ENCODE data around the gene OR10V1.
"Not testable (repeated sequence)": the region's sequence is repeated elsewhere in the genome, so short reads cannot be mapped to it uniquely, and the experiment has no call there.

Gene OR10V1

DNA sequence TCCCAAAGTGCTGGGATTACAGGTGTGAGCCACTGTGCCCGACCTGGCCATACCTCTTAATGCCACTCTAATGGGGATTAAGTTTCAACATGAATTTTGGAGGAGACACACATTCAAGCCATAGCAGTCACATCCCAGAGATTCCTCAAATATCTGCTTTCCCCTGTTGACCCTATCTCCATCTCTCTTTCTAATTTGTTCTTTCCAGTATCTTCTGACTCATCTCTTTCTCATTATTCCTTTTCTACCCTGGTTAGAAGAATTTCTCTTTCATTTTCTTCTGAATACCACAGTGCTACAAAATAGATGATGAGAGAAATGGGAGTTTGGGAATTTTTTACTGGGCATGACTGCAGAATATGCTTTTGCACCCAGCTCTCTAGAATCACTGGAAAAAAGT lies 5.1 kb downstream of the OR10V1 start:
- no peak for DNase-seq

GRCh38 chr11:59707371-59707770 lies 6.3 kb downstream of the OR10V1 start:
- no peak for DNase-seq

GRCh38 chr11:59706518-59707285 lies 6.9 kb downstream of the OR10V1 start:
- no peak for DNase-seq

- no peak for DNase-seq
Measured at GRCh38 chr11:59705294-59705693, 8.4 kb downstream of the OR10V1 start.

DNA sequence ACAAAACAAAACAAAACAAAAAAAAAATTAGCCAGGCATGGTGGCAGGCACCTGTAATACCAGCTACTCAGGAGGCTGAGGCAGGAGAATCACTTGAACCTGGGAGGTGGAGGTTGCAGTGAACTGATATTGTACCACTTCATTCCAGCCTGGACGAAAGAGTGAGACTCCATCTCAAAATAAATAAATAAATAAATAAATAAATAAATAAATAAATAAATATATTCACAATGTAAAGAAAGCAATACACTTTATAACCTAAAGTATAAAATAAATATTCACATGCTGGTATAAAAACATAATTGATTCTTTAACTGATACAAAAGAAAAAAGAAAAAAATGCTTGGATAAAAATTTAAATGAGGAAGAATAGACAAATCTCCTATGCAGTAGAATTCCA lies 10.1 kb downstream of the OR10V1 start:
- DNase-seq = not testable (repeated sequence)

DNA sequence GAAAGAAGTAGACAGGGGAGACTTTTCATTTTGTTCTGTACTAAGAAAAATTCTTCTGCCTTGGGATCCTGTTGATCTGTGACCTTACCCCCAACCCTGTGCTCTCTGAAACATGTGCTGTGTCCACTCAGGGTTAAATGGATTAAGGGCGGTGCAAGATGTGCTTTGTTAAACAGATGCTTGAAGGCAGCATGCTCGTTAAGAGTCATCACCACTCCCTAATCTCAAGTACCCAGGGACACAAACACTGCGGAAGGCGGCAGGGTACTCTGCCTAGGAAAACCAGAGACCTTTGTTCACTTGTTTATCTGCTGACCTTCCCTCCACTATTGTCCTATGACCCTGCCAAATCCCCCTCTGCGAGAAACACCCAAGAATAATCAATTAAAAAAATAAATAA lies 13.5 kb downstream of the OR10V1 start:
- DNase-seq = not testable (repeated sequence)

- DNase-seq = no peak
Measured at GRCh38 chr11:59698506-59698905, 15.1 kb downstream of the OR10V1 start.

- no peak for DNase-seq
Measured at GRCh38 chr11:59692915-59693314, 20.7 kb downstream of the OR10V1 start.

DNA sequence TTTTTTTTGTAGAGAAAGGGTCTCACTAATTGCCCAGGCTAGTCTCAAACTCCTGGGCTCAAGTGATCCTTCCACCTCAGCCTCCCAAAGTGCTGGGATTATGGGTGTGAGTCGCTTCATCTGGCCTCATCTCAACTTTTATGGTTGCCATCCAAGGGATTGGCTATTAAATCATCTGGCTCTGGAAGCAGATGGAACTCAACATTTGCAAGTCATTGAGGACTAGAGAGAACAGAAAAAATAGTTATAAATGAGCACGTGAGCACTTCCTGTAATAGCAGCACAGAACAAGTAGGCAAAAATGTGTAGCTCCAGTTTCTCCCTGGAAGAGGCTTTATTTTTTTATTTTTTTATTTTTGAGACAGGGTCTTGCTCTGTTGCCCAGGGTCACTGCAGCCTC lies 22.5 kb downstream of the OR10V1 start:
- DNase-seq = no peak

GRCh38 chr11:59689015-59689414 lies 24.6 kb downstream of the OR10V1 start:
- no peak for DNase-seq

- DNase-seq = not testable (repeated sequence)
Measured at GRCh38 chr11:59681260-59681725, 32.4 kb downstream of the OR10V1 start.

DNA sequence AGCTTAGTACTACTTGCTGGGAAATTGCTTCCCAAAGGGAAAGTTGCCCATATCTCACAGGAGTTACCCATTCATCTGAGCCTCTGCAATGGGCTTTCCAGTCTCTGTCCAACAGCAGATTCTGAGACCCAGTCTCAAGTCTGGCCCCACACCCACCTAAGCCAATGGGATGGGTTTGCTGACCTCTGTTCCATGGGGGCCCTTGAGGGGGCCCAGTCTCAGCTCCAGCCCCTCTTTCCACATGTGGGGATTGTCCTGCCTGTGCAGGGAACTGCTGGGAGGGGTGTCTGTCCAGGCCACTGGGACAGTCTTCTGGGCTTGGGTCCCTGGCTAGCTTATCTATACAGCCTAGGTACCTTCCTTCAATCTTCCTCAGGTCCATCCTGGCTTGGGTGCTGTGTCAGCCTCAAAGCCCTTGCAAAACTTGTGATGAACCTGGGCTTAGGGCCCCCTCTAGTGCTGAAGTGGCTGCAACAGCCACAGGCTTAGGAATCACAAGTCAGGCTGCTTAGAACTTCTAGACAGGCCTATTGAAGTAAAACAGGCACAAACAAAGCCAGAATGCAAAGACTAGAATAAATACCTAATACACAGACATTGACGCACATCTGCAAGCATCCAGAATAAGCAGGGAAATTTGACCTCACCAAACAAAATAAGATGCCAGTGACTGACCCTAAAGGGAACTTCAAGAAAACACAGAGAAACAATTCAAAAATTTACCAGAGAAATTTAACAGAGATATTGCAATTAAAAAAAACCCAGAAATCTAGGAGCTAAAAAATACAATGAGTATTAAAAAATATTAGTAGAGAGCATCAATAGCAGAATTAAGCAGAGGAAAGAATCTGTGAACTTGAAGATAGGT lies 33.1 kb downstream of the OR10V1 start:
- DNase-seq = peak; percentile 66 to 71

- DNase-seq = no peak
Measured at GRCh38 chr11:59679347-59679746, 34.3 kb downstream of the OR10V1 start.

DNA sequence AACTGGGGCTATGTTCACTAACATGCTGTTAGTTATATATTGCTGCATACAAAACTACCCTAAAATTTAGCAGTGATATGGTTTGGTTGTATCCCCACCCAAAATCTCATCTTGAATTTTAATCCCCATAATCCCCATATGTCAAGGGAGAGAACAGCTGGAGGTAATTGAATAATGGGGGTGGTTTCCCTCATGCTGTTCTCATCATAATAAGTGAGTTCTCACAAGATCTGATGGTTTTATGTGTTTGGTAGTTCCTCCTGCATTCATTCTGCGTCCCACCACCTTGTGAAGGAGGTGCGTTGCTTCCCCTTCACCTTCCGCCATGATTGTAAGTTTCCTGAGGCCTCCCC lies 34.9 kb downstream of the OR10V1 start:
- DNase-seq = no peak

GRCh38 chr11:59678118-59678812 lies 35.4 kb downstream of the OR10V1 start:
- DNase-seq = no peak

- DNase-seq = no peak
Measured at GRCh38 chr11:59676205-59676604, 37.4 kb downstream of the OR10V1 start.

DNA sequence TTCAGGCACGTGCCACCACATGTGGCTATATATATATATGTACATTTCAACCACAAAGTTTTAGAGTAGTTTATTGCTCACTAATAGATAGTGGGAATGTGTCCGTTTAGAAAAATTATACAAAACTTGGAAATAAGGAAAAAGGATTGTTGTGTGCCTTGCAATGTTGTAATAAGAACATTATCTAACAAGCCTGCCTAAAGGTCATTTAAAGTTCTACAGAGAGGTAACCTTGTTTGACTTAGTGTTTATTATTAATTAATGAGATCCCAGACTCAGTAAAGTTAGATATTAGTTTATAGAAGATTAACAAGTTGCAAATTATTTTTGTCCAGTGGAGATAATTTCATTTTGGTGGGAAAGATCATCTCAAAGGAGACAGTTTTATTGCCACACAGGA lies 39.4 kb downstream of the OR10V1 start:
- DNase-seq = no peak

DNA sequence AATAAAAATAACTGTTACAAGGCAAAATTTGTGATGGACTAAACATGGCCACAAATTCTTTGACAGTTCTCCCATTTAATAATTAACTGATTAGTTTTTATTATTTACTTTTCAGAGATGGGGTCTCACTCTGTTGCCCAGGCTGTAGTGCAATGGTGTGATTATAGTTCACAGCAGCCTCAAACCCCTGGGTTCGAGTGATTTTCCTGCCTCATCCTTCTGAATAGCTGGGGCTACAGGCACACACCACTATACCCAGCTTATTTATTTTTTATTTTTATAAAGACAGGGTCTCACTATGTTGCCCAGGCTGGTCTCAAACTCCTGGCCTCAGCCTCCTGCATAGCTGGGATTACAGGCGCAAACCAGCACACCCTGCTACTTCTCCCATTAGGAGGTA lies 40.4 kb downstream of the OR10V1 start:
- DNase-seq = no peak

- no peak for DNase-seq
Measured at GRCh38 chr11:59671471-59671870, 42.2 kb downstream of the OR10V1 start.

DNA sequence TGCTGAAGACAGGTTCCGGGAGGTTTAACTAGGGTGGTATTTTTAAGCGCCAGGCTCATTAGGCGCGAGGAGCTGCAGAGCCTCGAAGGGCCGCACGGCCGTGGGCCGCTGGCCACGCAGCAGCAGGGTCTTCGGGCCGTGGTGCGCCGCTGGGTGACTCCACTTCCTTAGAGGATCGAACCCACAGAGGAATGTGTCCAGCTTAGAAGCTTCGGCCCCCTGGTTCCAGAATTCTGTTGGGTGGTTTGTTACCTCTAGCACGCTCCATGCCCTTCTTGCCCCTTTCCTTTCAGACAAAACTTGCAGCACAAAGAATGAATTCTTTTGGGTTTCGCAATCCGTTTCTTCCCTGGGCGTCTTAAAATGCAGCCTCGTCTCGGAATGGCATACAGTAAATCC lies 44.0 kb downstream of the OR10V1 start:
- no peak for DNase-seq

GRCh38 chr11:59668950-59669610 lies 44.6 kb downstream of the OR10V1 start, which contains the start of gene PATL1:
TSS of gene PATL1 (minus strand) at chr11:59669037. CDS start at chr11:59668895, 142 bp downstream.
- peak; percentile 99 to 100 for DNase-seq

DNA sequence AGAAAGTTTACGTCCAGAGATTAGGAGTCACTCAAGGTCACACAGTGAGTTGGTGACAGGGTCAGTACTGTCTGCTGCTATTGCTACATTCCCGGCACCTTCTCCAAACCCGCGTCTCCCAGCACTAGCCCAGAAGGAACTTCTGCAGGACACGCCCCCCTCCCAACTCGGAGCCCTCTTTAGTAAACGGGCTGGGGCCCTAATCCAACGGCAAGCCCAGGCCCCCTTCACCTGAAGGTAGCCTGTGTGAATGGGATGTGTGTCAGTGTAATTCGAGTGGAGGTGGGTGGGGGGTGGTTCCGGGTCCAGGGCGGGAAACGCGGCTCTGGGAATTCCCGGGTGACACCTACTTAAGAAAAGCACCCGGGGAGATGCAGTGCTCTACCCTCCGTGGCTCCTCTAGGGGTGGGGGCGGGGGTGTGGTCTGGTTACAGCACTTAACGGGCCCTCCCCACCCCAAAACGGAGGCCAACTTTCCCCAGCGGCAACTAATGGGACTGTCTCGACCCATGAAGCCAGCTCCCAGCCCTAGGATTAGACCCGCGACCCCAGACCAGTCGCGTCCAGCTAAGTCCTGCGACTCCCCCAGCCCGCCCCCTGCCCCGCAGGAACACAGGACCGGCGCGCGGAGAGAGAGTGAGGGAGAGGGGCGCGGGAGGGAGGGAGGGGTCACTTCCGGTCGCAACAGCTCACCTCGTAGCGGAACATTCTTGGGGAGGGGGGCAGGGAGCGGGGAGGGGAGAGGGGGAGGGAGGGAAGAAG lies 45.3 kb downstream of the OR10V1 start:
- DNase-seq = peak; percentile 77 to 81
